Kidney epithelial cell (primary cell): ENCODE data around the gene VPS18. TPM values are rescaled to one million over a fixed set of nuclear protein-coding genes. Genes with fewer than 3 reads are reported as not detected.

Experiments used
- DNase-seq: peaks from one replicate; pipeline ENCODE4 v3.0.0-alpha.2; 2010; ENCODE audit warnings: low read depth
- H3K27me3 ChIP-seq: 2 replicates; pipeline ENCODE4 v1.6.0; 2011; ENCODE audit warnings: low read length; ENCODE audit not compliant: control insufficient read depth, insufficient read depth
- H3K36me3 ChIP-seq: 2 replicates; pipeline ENCODE4 v1.5.1; 2011; ENCODE audit warnings: low read length; ENCODE audit not compliant: control insufficient read depth, insufficient read depth
- H3K4me3 ChIP-seq: 2 replicates; pipeline ENCODE4 v1.5.1; 2011; ENCODE audit warnings: low read depth, mild to moderate bottlenecking, control low read depth, low read length
- CTCF ChIP-seq: IDR thresholded peaks from 2 replicates; pipeline ENCODE4 v1.5.1; 2011; ENCODE audit warnings: mild to moderate bottlenecking, moderate library complexity, low read length, control low read depth, inconsistent platforms; ENCODE audit not compliant: insufficient read depth, poor library complexity, severe bottlenecking
- total RNA-seq: library from RNA; depleted of rRNA; stranded (reverse); fragments of >200 nt; gene quantifications from 2 replicates; pipeline ENCODE4 v1.2.3, GENCODE V29; 2015

VPS18 gene
- total RNA-seq, 1 donor from 2014 or later, result 66.0 TPM

DNA sequence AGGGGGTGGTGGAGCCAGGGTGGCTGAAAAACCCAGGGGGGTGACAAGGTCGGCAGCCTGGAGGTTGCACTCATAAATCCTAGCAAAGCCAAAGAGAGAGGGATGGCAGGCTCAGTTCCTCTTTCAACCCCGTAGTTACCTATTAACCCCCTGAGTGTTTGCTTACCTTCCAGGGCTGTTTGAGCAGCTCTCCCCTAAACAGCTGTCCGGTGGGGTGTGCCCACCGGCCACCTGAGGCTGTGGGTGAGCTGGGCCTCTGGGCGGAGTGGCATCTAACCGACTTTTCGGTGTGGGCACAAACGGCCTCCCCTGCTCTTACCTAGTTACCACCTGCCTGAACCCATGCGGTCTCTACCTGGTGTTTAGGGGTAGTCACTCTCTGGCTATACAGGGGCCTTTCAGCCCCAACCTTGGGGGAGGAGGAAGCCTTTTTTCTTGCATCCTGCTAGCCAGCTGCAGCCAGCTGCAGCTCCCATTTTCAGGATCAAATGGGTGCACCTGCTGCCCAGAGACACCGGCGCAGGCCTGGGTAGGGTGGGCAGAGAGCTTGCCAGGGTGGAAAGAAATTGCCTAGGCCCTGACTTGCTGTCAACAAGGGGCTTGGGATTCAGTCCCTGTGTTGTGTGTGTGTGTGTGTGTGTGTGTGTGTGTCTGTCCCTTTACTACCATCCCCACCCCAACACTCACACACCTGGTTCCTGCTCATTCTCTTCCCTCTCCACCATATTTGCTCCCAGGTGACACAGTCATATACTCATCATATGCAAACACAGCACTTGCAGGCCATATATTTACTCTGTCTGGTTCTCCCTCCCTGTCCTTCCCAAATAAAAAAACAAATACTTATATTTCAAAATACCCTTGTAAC lies 38.6 kb downstream of the VPS18 start:
- no peak for TF ChIP-seq CTCF
- DNase-seq, result no peak
- H3K4me3 ChIP-seq, result no peak overlapping the region
- H3K27me3 ChIP-seq, result peaks cover 59% of the 10 kb centered on the region
- H3K36me3 ChIP-seq, result no peaks in the 10 kb centered on the region

- TF ChIP-seq CTCF, result no peak
- Histone ChIP-seq H3K4me3 (no peak overlapping the region), H3K27me3 (peaks cover 52% of the 10 kb centered on the region), H3K36me3 (no peaks in the 10 kb centered on the region)
- DNase-seq, result no peak
Observed at GRCh38 chr15:40933517-40933902, 39.3 kb downstream of the VPS18 start.

DNA sequence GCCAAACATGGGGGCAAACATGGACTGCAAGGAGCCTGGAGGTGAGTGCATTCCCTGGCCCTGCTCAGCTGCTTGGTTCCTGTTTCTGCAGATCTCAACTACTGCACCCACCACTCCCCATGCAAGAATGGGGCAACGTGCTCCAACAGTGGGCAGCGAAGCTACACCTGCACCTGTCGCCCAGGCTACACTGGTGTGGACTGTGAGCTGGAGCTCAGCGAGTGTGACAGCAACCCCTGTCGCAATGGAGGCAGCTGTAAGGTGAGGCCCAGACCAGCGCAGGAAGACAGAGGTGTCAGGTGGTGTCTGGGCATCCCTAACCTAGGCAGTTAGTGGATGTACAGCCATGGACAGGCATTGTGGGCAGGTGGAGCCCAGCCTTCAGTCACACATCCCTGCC lies 40.2 kb downstream of the VPS18 start:
- H3K27me3 ChIP-seq, result peaks cover 43% of the 10 kb centered on the region
- TF ChIP-seq CTCF, result no peak
- no peaks in the 10 kb centered on the region for H3K36me3 ChIP-seq
- no peak overlapping the region for H3K4me3 ChIP-seq
- no peak for DNase-seq

- H3K27me3 ChIP-seq, result peaks cover 26% of the 10 kb centered on the region
- H3K4me3 ChIP-seq, result no peak overlapping the region
- no peaks in the 10 kb centered on the region for H3K36me3 ChIP-seq
- no peak for TF ChIP-seq CTCF
- DNase-seq, result no peak
Observed at GRCh38 chr15:40936234-40936708, 42.0 kb downstream of the VPS18 start.

GRCh38 chr15:40936709-40937666 lies 42.7 kb downstream of the VPS18 start:
- no peak for DNase-seq
- TF ChIP-seq CTCF, result no peak
- Histone ChIP-seq H3K36me3 (no peaks in the 10 kb centered on the region), H3K27me3 (peaks cover 18% of the 10 kb centered on the region), H3K4me3 (no peak overlapping the region)
